ENCODE measurements around the gene NFASC.

NFASC gene

DNA sequence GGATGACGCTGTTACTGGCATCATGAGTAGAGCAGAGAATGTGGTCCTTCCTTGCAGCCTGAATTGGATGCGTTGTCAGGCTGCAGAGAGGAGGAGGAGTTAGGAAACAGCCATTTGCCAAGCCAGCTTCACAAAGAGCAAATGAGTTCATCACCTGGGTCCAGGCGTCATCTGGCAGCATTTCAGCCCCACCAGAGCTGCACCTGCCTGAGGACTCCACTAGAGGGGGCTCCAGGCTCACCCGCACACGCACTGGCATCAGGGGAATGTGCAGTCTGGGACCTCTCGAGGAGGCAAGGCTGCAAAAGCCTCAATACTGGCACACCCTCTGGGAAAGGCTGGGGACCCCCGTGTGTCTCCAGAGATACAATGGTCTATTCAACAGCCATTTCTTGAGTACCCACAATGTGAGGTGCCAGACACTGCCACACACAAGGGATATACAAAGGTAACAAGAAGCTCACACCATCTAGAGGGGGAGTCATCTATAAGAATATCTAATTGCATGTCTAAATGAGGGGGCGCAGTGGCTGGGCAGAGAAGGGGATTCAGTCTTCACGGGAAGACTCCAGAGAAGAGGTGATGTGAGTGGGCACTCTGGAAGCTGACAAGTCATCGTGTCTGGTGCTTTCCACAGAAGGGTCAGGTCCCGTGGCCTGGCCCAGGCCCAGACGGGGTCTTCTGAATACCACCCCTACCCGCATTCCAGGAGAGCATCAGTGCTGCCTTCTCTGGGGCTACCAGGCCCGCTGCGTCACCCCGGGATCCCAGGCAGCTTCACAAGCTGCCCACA is 118.8 kb downstream of the NFASC start:
- DNase-seq, result peak in 1 of 2 experiments; percentile 29

GRCh38 chr1:204990059-204990664 is 119.5 kb downstream of the NFASC start:
- no peak for DNase-seq

- DNase-seq, result no peak
Measured at GRCh38 chr1:204990721-204991341, 120.2 kb downstream of the NFASC start.

DNA sequence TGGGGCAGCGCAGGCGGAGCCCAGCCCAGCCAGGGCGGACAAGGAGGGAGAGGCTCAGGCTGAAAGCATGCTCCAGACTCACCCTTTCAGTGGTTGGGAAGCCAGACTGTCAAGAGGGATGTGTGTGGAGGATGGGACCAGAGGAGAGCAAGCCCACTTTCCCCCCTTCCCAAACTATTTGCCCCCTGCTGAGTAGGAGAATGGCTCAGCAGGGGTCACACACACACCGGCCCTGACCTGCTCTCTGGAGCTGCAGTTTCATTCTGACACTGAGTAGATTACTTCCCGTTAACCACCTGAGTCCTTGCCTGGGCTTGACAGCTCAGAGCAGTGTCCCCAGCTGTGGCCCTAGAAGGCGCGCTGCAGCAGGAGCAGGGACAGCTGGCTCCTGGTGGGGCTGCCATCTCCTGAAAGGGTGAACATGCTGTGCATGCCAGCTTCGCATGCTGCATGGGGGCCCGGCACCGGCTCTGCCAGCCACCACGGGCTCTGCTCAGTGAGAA is 120.7 kb downstream of the NFASC start:
- DNase-seq, result no peak

- DNase-seq, result no peak
Measured at GRCh38 chr1:204992201-204992997, 121.7 kb downstream of the NFASC start.

- DNase-seq, result no peak
Measured at GRCh38 chr1:204992998-204993314, 122.3 kb downstream of the NFASC start.

GRCh38 chr1:204994086-204994862 is 123.6 kb downstream of the NFASC start:
- DNase-seq, result no peak

DNA sequence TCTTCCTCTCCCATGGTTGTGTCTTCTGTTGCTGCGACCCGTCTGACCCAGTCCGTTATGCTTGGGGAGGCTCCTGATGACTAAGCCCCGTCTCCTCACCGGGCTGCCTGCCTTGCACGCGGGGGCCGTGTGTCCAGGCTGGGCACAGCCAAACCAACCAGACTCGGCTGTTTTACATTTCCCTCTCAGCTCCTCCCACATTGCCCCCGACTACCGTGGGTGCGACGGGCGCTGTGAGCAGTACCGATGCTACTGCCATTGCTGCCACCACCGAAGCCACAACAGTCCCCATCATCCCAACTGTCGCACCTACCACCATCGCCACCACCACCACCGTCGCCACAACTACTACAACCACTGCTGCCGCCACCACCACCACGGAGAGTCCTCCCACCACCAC is 126.3 kb downstream of the NFASC start:
- no peak for DNase-seq

- DNase-seq, result no peak
Measured at GRCh38 chr1:204997591-204998355, 127.1 kb downstream of the NFASC start.

- no peak for DNase-seq
Measured at GRCh38 chr1:205001162-205001561, 130.5 kb downstream of the NFASC start.

- no peak for DNase-seq
Measured at GRCh38 chr1:205002705-205003104, 132.0 kb downstream of the NFASC start.

DNA sequence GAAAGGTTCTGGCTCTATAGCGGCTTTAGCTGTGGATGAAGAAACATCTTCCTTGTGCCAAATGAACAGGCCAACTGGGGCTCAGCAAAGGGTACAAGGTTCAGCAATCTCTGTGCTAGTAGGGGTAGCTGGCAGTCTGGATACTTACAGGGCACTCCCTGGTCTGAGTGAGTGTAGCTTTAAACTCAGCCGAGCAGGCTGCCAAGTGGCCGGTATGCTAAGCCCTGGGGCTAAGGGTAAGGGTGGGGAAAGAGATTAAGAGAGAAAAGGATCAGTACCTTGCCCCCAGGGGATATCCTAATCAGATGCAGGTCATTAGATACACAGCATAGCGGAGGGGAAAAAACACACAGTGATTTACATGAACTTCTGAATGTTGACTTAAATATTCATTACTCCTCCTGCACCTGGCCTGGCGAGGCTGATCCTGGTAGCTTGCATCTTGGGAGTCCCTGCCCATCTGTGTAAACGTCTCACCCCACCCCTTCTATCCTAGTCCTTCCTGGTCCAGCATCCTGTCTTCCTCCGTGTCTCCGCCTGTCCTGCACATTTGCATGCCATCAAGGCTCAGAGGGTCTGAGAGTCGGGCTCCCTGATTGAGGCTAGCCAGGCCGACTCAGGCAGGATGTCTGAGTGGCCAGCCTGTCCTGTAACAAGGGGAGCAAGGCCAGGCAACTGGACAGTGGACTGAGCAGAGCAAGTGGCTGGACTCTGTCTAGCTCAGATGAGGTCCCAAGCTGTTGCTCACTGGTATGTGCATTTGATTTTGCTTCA is 132.9 kb downstream of the NFASC start:
- no peak for DNase-seq

- DNase-seq, result no peak
Measured at GRCh38 chr1:205004351-205004750, 133.7 kb downstream of the NFASC start.

- no peak for DNase-seq
Measured at GRCh38 chr1:205008896-205009295, 138.2 kb downstream of the NFASC start.

GRCh38 chr1:205009670-205010069 is 139.0 kb downstream of the NFASC start:
- DNase-seq, result no peak

DNA sequence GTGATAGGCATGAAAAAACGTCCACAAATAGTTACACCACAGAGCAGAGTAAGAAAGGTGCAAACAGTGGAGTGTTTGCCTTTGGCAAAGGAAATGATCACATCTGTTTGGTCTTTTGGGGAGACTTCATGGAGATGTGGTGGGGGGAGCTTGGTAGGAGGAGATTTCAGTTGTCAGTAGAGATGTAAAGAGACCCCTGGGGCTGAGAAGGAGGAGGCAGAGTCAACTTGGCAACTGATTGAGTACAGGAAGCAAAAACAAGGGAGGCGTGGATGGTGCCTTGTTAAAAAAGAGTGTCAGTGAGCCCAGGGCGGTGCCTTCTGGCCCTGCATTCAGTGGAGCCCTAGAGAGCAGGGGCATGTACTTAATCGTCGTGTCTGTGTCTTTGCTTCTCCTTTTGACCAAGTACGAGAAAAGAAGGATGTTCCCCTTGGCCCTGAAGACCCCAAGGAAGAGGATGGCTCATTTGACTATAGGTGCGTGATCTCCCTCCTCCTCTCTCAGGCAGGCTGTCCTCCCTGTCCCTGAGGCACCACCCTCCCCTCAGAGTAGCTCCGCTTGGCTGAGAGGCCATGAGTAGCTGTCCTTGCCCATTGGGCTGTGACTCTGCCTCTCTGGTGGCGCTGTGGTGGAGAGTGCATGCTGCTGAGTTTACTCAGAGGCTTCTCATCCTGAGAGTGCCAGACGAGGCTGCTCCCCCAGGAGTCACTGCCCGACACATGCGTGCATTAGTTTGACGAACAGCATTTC is 141.9 kb downstream of the NFASC start:
- no peak for DNase-seq

- DNase-seq, result no peak
Measured at GRCh38 chr1:205013683-205014367, 143.2 kb downstream of the NFASC start.

DNA sequence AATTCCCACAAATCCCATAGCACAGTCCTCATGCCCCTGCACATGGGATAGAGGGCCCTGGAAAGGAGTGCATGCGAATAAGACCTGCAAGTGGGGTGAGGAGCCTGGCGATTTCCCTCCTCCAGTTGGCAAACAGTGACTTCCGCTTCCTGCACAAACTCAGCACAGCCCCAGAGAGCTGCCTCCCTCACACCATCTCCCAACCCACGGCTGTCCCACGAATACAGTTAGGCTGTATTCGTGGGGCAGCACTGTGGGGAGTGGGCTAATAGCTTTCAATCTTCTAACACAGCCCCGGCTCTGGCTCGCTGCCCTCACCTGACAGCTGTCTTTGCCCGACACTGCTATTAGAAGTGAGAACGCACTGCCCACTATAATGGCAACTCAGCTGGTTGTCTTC is 144.1 kb downstream of the NFASC start:
- no peak for DNase-seq

GRCh38 chr1:205015241-205015640 is 144.6 kb downstream of the NFASC start:
- DNase-seq, result no peak

All from SW 1271 (cell line).